Gastroesophageal sphincter (tissue), 4 donors: ENCODE results near the gene IQSEC3. TPM values are rescaled to one million over a fixed set of nuclear protein-coding genes. Genes with fewer than 3 reads are reported as not detected.
"Not testable (repeated sequence)": the region's sequence is repeated elsewhere in the genome, so short reads cannot be mapped to it uniquely, and the experiment has no call there.

Experiments used
- ATAC-seq: fragments of 150-250 bp; one replicate; pipeline ENCODE4 v1.9.1; 2016; ENCODE audit warnings: mild to moderate bottlenecking, moderate library complexity
- H3K27ac ChIP-seq, 4 donors: fragments of 200-600 bp; sonication (generic) in 3 of 4; 1 replicate in 3 of 4; 2 replicates in 1 of 4; pipeline ENCODE4 v1.5.1; 2016 to 2019
- H3K27me3 ChIP-seq: fragments of 200-600 bp; sonication (generic); one replicate; pipeline ENCODE4 v1.5.1; 2019
- H3K36me3 ChIP-seq, 2 donors: fragments of 200-600 bp; sonication (generic); one replicate each; pipeline ENCODE4 v1.5.1; 2019; ENCODE audit warnings: control low read depth in 1 of 2
- H3K4me1 ChIP-seq, 3 donors: fragments of 200-600 bp; sonication (generic); 1 replicate in 2 of 3; 2 replicates in 1 of 3; pipeline ENCODE4 v1.5.1; 2016 to 2019; ENCODE audit warnings: control low read depth in 2 of 3
- H3K4me3 ChIP-seq, 2 donors: fragments of 200-600 bp; sonication (generic); one replicate each; pipeline ENCODE4 v1.5.1; 2019; ENCODE audit warnings: mild to moderate bottlenecking in 1 of 2, moderate library complexity in 1 of 2
- H3K9me3 ChIP-seq, 3 donors: fragments of 200-600 bp; sonication (generic); one replicate each; pipeline ENCODE4 v1.5.1; 2017 to 2019; ENCODE audit warnings: control low read depth in 2 of 3
- CTCF ChIP-seq, 4 experiments: fragments of 200-600 bp in 2 of 4; fragments of 450-650 bp in 2 of 4; sonication (generic) in 1 of 4; IDR thresholded peaks; one replicate each; pipeline ENCODE4 v1.5.1; 2017 to 2019; ENCODE audit warnings: antibody characterized with exemption in 4 of 4, mild to moderate bottlenecking in 2 of 4, moderate library complexity in 2 of 4
- EP300 ChIP-seq: sonication (generic); formaldehyde crosslinking; IDR thresholded peaks from one replicate; pipeline ENCODE4 v1.6.1; 2017; ENCODE audit warnings: antibody characterized with exemption, mild to moderate bottlenecking
- POLR2A ChIP-seq, 2 donors: fragments of 450-650 bp; IDR thresholded peaks; one replicate each; pipeline ENCODE4 v1.6.1; 2017; ENCODE audit warnings: antibody characterized with exemption in 2 of 2, mild to moderate bottlenecking in 2 of 2, moderate library complexity in 1 of 2
- POLR2AphosphoS5 ChIP-seq: sonication (generic); formaldehyde crosslinking; IDR thresholded peaks from one replicate; pipeline ENCODE4 v1.6.1; 2017; ENCODE audit warnings: antibody characterized with exemption
- WGBS, 2 donors: methylation state at CpG; one replicate each; pipeline ENCODE4 v1.1.5; 2018; ENCODE audit warnings: low coverage in 1 of 2; 5-methylcytosine and 5-hydroxymethylcytosine counted together
- total RNA-seq, 4 donors: library from RNA; depleted of rRNA; stranded (reverse); fragments of >200 nt; gene quantifications; one replicate each; pipeline ENCODE4 v1.1.0, GENCODE V29; 2016

Gene IQSEC3
- 1 to 10 TPM in 1 of 4 donors, under 1 TPM in 3; 0.07 to 2.4 (median 0.57) TPM for total RNA-seq

- no CpG with 5 or more reads among the region's 27 CpGs for WGBS, 2 donors
- H3K9me3 ChIP-seq, H3K27ac ChIP-seq, H3K4me3 ChIP-seq, ATAC-seq, H3K36me3 ChIP-seq, H3K4me1 ChIP-seq: not testable (repeated sequence)
- peaks cover 32% of the 10 kb centered on the region for H3K27me3 ChIP-seq
Observed at GRCh38 chr12:66428-66781, at the start of gene IQSEC3. Gene IQSEC3, plus strand, starts transcription at chr12:66767. Its CDS starts 116 bp downstream, at chr12:66883.

- H3K4me3 ChIP-seq, H3K9me3 ChIP-seq, H3K27me3 ChIP-seq, H3K27ac ChIP-seq, ATAC-seq: not testable (repeated sequence)
- Histone ChIP-seq H3K36me3 (peaks cover 0 to 40% of the 10 kb centered on the region in 2 donors), H3K4me1 (peaks cover 0 to 14% (median 0%) of the 10 kb centered on the region in 3 donors)
- WGBS, 2 donors, result 73% methylated on average over 3 of the region's 23 CpGs; no CpG with 5 or more reads in 1 of the 2 donors
Observed at GRCh38 chr12:17370-18340, 48.9 kb upstream of the IQSEC3 start.

GRCh38 chr12:18821-19567 is 47.6 kb upstream of the IQSEC3 start:
- H3K36me3 ChIP-seq, result peaks cover 0 to 40% of the 10 kb centered on the region in 2 donors
- H3K27me3 ChIP-seq, H3K9me3 ChIP-seq, H3K4me1 ChIP-seq, H3K27ac ChIP-seq, ATAC-seq, H3K4me3 ChIP-seq: not testable (repeated sequence)
- WGBS, 2 donors, result no CpG with 5 or more reads among the region's 26 CpGs

- H3K4me3 ChIP-seq, H3K9me3 ChIP-seq, H3K27me3 ChIP-seq, ATAC-seq, H3K27ac ChIP-seq, H3K4me1 ChIP-seq: not testable (repeated sequence)
- no CpG with 5 or more reads among the region's 11 CpGs for WGBS, 2 donors
- peaks cover 0 to 40% of the 10 kb centered on the region in 2 donors for H3K36me3 ChIP-seq
Observed at GRCh38 chr12:19906-20305, 46.7 kb upstream of the IQSEC3 start.

- H3K36me3 ChIP-seq, result peaks cover 0 to 35% of the 10 kb centered on the region in 2 donors
- no peak overlapping the region for H3K4me3 ChIP-seq
- no peaks in the 10 kb centered on the region for H3K4me1 ChIP-seq
- no peak for ATAC-seq
- no peaks in the 10 kb centered on the region for H3K9me3 ChIP-seq
- TF ChIP-seq POLR2A (IDR thresholded peaks at IDR 0.05), result no peak
- TF ChIP-seq EP300, result no peak
- TF ChIP-seq POLR2AphosphoS5, result no peak
- TF ChIP-seq CTCF (IDR thresholded peaks at IDR 0.05), result no peak
- no peak overlapping the region for H3K27ac ChIP-seq
- H3K27me3 ChIP-seq, result no peaks in the 10 kb centered on the region
- 27 to 40% methylated on average over 2 to 5 of the region's 6 CpGs for WGBS, 2 donors
Observed at GRCh38 chr12:20757-21156, 45.8 kb upstream of the IQSEC3 start.

GRCh38 chr12:21301-22189 is 45.0 kb upstream of the IQSEC3 start:
- ATAC-seq, result no peak
- TF ChIP-seq CTCF (IDR thresholded peaks at IDR 0.05) (no peak), EP300 (no peak), POLR2A (IDR thresholded peaks at IDR 0.05) (no peak), POLR2AphosphoS5 (no peak)
- Histone ChIP-seq H3K27me3 (no peaks in the 10 kb centered on the region), H3K4me1 (no peaks in the 10 kb centered on the region), H3K9me3 (no peaks in the 10 kb centered on the region), H3K36me3 (peaks cover 0 to 33% of the 10 kb centered on the region in 2 donors), H3K27ac (no peak overlapping the region), H3K4me3 (no peak overlapping the region)
- 75 to 85% methylated on average over 8 to 14 of the region's 18 CpGs for WGBS, 2 donors
